NCI-H128 (cell line): ENCODE results near the gene SFTPB.
"Not testable (repeated sequence)": the region's sequence is repeated elsewhere in the genome, so short reads cannot be mapped to it uniquely, and the experiment has no call there.

Source experiments
- DNase-seq: peaks from one replicate; lab custom pipeline; 2025; ENCODE audit not compliant: unreplicated experiment; lab: John Stamatoyannopoulos, UW

Gene SFTPB

DNA sequence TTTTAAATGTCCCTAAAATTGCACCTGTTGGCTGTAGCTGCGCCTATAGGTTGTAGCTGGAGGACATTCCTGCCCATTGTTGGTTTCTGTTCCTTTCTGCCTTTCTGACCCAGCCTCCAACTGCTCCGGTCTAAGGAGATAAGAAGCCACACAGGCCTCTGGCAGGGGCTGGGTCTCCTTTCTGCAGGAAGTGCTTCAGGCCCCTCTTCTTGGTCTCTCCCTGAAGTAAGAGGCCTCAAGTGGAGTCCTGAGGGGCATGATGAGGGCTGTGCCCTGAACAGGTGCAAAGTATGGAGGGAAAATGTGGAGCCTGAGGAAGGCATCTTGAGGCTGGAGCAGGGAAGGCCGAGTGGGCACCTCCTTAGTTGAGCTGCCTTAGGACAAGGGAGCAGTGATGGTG is 10.4 kb upstream of the SFTPB start:
- DNase-seq = no peak

DNA sequence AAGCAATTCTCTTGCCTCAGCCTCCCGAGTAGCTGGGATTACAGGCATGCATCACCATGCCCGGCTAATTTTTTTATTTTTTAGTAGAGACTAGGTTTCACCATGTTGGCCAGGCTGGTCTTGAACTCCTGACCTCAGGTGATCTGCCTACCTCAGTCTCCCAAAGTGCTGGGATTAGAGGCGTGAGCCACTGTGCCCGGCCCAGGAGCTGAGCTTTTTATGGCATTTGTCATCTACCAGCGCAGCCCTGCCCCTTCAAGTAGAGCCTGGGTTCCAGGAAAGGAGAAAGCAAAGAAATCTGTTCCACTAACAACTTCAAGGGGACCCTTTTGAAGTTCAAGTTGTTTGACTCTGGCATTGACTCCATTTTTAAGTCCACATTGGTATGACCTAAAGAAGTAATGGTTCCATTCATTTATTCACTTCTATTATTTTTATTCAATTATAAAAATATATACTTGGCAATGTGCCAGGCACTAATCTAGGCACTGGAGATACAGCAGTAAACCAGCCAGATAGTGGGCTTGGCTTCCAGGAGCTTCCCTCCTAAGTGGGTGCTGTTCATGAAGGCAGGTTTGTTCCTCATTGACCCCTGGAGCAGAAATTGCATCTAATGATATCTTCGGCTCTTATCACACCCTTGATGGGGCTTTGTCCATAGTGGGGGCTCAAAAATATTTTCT is 8.0 kb upstream of the SFTPB start:
- no peak for DNase-seq

DNA sequence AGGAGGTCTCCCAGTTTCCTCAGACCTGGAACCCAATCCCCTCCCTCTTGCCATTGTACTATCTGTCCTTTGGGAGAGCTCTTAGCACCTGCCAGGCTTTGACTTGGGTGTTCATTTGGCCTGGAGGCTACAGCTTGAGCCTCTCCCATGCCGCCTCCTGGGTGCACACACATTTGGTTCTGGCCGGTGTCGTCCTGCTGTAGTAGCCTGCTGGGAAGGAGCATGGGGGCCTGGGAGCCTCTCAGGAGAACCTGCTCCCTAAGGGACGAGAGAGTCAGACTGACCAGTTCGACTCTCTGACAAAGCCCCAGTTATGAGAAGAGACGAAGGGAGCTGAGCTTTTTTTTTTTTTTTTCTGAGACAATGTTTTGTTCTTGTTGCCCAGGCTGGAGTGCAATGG is 7.4 kb upstream of the SFTPB start:
- no peak for DNase-seq

DNA sequence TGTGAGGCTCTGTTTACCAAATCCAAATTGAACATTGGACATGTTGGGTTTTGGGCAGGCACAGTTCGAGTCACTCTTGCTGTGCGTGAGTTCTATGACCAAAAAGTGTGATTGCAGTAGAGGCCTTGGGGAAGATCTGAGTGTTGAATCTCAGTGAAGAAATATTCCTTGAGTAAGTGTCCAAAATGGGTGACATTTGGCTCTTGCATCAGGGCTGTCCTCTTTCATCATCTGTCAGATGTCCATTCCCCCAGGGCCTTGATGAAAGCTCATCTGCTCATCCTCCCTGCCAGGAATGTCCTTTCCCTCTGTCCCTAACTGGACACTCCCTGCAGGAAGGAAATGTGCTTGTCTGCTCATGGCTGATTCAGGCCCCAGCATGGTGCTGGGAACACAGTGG is 6.4 kb upstream of the SFTPB start:
- no peak for DNase-seq

- no peak for DNase-seq
Measured at GRCh38 chr2:85673716-85674375, 5.8 kb upstream of the SFTPB start.

GRCh38 chr2:85672456-85672855 is 4.5 kb upstream of the SFTPB start:
- DNase-seq = no peak

DNA sequence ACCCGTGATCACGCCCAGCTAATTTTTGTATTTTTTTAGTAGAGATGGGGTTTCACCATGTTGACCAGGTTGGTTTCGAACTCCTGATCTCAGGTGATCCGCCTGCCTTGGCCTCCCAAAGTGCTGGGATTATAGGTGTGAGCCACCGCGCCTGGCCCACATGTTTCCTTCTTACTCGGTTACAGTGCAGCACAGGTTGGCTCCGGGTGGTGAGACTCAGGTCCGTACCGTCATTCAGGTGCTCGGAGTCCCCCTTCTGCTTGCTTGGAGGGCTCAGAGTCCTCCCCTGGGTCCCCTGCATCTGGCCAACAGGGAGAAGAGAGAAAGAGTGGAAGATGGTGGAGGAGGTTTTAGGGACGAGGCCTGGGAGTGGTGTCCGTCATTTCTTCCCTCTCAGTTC is 2.4 kb upstream of the SFTPB start:
- not testable (repeated sequence) for DNase-seq

GRCh38 chr2:85669549-85669948 is 1.6 kb upstream of the SFTPB start:
- no peak for DNase-seq

GRCh38 chr2:85668857-85669142 is 801 bp upstream of the SFTPB start:
- no peak for DNase-seq

DNA sequence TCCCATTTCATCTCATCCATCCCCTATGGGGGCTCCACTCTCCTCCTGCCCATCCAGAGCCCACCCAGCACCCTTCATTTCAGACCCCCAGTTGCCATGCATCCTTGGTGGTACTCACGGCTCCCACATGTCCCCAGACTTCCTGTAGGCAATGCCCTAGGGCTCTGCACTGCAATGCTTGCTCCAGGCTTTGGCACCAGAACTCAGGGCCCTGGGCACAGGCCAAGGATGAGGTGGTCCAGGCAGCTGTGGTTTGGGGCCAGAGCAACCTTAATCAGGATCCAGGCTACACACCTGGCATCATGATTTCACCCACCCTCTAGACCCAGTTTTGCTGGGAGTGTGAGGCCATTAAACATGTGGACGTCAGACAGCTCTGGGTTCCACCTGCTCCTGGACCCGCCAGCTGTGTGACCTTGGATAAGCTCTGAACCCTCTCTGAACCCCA is 414 bp downstream of the SFTPB start:
- no peak for DNase-seq

DNA sequence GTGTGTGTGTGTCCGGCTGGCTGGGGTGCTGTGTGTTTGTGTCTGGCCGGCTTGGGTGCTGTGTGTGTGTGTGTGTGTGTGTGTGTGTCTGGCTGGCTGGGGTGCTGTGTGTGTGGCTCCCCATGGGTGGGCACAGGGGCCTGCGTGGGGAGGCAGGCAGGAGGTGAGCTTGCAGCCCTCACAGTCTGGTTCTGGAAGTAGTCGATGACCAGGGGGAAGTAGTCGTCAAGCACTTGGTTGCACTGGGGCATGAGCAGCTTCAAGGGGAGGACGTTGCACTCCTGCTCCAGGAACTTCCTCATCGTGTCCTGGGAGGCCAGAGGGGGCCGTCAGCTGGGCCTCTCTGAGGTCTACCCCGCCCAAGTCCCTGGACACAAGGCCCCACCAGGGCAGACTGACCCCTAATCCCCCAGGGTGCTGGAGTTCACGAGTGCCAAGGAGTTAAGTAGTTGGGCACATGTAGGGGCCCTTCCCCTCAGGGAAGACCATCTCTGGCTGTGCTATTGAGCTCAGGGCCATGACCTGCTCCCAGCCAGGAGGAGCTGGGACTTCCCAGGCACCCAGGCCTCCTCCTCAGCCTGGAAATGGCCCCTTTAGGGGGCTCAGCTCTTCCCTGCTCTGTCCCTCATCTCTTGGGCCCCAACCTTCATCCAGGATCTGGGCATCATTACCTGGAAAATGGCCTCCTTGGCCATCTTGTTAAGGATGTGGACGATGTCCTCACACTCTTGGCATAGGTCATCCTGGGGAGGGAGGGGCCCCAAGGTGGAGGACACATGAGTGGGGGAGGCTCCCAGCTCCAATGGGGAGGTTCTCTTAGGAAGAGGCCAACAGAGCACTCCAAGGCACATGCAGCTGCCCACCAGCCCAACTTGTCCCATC is 1.3 kb downstream of the SFTPB start:
- DNase-seq = no peak

GRCh38 chr2:85666016-85666415 is 2.0 kb downstream of the SFTPB start:
- no peak for DNase-seq

DNA sequence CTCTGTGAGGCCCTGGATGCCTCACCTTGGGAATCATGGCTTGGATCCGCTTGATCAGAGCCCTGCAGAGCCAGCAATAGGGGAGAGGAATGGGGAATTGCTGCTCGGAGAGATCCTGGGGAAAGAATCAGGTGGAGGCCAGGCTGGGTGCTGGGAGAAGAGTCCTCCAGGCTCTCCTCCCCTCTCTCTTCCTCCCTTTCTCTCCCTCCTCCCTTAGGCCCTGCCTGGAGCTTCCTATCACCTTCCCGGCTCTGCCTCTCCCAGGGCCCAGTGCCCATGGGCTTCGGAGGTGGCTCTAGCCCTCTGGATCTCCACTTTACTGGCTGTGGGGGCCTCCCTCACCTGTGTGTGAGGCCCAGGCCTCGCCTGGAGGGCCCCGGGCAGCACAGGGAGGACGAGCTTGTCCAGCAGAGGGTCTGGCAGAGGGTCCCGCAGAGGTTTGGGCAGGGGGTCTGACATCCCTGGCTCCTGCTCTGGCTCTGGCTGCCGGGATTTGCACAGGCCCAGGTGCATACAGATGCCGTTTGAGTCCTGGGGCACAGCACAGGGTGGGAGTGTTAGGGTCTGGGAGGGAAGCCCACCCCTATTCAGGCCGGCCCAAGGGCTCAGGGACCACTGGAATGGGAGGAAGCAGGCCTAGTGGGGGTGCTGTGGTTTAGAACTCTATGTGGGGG is 2.6 kb downstream of the SFTPB start:
- DNase-seq = no peak

DNA sequence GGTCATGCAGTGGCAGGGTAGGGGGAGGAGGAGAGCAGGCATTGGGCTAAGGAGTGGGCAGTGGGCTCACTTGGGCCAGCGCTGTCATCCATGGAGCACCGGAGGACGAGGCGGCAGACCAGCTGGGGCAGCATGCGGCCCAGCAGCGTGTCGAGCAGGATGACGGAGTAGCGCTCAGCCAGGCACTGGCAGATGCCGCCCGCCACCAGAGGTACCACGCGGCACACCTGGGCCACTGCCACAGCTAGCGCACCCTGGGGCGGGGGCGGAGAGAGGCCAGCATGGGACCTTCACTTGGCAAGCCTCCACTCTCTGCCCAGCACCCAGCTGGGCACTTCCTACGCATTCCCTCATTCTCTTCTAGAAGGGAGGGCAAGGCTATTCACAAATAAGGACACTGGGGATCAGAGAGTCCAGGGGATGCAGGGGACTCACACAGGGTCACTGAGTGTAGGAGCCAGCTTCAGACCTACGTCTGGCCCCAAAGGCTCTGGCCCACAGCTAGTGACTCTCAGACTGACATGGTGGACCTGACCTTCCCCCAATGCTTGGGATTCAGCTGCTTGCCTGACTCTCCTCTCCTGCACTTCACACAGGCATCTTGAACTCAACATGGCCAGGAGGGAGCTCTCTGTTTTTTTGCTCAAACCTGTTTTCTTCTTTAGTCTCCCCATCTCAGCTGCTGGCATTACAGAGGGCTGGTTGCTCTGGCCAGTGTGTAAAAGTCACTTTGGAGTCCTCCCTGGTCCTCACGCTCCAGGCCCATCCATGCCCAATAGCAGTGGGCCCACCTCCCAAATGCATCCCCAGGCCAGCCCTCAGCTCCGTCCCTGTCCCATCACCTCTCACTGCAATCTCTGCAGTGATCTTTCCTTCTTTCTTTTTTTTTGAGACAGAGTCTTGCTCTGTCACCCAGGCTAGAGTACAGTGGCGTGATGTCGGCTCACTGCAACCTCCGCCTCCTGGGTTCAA is 4.1 kb downstream of the SFTPB start:
- DNase-seq = no peak

DNA sequence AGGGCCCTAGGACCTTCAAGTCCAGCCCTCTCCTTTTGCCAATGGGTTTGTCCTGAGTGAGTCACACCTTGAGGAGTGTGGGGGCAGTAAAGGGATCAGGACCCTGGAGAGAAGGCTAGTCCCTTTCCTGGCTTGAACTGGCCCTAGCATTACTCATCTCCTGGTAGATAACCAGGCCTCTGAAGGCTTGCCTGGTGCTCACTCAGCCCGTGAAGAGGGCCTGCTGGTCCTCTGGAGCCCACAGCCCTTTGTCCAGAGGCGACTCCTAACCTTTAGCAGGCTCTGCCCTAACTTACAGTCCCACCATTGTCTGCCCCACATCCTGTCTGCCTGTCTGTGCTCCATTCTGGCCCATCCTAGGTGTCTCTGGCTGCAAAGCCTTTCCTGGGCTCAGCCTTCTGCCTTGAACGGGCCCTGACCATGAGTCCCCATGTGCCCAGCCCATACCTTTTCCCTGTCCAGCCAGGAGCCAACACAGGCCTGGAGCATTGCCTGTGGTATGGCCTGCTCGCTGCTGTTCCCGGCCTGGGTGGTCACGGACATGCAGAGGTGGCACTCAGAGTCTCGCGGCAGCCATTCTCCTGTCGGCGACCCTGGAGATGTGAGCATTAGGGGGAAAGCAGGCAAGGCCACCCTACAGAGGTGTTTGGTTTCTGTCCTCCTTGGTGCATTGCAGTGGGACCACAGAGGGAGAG is 5.0 kb downstream of the SFTPB start:
- DNase-seq = no peak

GRCh38 chr2:85661139-85661858 is 6.7 kb downstream of the SFTPB start:
- DNase-seq = no peak

DNA sequence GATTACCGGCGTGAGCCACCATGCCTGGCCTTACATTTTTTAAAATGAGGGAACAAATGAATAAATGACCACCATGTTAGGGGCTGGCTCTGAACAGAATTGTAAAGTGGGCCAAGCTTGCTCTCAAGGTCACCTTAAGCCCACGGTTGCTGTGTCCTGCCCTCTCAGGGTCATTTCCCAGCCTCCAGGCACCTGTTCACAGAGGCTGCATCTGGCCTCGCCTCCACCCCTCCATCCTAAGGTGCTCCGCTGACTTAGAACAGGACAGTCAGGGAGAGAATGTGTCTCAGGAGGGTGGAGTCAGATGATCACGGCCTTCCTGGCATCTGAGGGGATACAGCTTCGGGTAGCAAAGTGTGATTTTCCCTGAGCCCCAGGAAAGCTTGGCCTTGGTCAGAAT is 7.3 kb downstream of the SFTPB start:
- no peak for DNase-seq

DNA sequence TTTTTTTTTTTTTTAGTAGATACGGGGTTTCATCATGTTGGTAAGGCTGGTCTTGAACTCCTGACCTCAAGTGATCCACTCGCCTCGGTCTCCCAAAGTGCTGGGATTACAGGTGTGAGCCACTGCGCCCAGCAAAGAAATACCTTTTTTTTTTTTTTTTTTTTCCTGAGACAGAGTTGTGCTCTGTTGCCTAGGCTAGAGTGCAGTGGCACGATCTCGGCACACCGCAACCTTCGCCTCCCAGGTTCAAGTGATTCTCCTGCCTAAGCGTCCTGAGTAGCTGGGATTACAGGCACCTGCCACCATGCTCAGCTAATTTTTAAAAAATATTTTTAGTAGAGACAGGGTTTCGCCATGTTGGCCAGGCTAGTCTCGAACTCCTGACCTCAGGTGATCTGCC is 7.7 kb downstream of the SFTPB start:
- DNase-seq = not testable (repeated sequence)

DNA sequence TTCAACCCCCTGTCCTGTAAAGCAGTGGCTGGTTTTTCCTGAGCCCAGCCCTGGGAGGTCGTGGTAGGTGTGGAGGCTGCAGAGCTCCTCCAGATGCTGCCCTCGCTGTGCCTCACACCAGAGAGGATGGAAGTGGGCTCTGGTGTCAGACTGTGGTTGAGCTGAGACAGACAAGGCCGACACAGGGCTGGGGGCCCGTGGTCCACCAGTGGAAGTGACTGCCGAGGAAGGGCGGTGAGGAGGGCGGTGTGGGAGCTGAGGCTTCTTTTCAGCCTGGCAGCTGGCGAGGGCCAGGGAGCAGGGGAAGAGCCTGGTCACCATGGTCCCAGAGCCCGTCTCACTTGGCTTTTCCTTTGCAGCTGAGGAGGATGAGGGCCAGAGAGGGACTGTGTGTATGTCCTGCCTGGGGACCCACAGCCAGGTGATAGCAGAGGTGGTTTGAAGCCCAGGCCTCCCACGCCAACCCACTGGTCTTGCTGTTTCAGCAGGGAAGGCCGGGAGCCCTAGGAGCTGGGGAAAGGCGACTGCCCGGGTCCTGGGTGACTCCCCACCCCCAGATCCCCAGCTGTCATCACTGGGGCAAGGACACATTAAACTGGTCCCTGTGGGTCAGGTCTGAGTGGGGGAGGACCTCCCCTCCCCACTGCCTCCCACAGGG is 8.5 kb downstream of the SFTPB start:
- no peak for DNase-seq
